ENCODE results near the gene DESI1.
"Not testable (repeated sequence)": the region's sequence is repeated elsewhere in the genome, so short reads cannot be mapped to it uniquely, and the experiment has no call there.

DESI1 gene

GRCh38 chr22:41613456-41613855 is 7.4 kb downstream of the DESI1 start:
- H3K27me3 Mint-ChIP-seq, result no peaks in the 10 kb centered on the region
- peaks cover 85% of the 10 kb centered on the region for H3K36me3 Mint-ChIP-seq (ENCODE audit: low read depth)
- no peak overlapping the region for H3K4me3 Mint-ChIP-seq
- no peak overlapping the region for H3K27ac Mint-ChIP-seq
- DNase-seq, result no peak
- H3K9me3 Mint-ChIP-seq, result no peaks in the 10 kb centered on the region
- peaks cover 31% of the 10 kb centered on the region for H3K4me1 Mint-ChIP-seq (ENCODE audit: low read depth)

DNA sequence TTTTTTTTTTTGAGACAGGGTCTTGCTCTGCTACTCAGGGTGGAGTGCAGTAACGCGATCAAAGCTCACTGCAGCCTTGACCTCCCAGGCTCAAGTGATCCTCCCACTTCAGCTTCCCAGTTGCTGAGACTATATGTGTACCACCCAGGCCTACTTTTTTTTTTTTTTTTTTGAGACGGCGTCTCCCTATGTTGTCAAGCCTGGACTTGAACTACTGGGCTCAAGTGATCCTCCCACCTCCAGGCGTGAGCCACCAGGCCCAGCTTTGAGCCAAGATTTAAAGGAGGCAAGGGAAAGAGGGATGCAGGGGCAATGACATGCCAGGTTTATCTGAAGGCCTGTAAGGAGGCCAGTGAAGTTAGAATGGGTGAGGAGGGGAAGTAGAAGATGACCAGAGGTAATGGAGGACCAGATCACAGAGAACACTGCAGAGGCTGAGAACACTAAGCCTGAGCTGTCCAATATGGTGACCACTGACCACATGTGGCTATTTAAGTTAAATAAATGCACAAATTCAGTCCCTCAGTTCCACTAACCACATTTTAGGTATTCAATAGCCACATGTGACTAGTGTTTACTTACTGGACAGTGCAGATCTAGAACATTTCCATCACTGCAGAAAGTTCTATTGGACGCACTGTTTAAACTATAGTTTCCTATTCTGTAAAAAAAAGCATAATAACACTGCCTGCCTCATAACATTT is 8.1 kb downstream of the DESI1 start:
- DNase-seq, result no peak
- no peak overlapping the region for H3K4me3 Mint-ChIP-seq
- no peaks in the 10 kb centered on the region for H3K27me3 Mint-ChIP-seq
- H3K27ac Mint-ChIP-seq, result no peak overlapping the region
- no peaks in the 10 kb centered on the region for H3K9me3 Mint-ChIP-seq
- peaks cover 25% of the 10 kb centered on the region for H3K4me1 Mint-ChIP-seq (ENCODE audit: low read depth)
- peaks cover 85% of the 10 kb centered on the region for H3K36me3 Mint-ChIP-seq (ENCODE audit: low read depth)

GRCh38 chr22:41608386-41608785 is 12.5 kb downstream of the DESI1 start:
- no peak overlapping the region for H3K27ac Mint-ChIP-seq

DNA sequence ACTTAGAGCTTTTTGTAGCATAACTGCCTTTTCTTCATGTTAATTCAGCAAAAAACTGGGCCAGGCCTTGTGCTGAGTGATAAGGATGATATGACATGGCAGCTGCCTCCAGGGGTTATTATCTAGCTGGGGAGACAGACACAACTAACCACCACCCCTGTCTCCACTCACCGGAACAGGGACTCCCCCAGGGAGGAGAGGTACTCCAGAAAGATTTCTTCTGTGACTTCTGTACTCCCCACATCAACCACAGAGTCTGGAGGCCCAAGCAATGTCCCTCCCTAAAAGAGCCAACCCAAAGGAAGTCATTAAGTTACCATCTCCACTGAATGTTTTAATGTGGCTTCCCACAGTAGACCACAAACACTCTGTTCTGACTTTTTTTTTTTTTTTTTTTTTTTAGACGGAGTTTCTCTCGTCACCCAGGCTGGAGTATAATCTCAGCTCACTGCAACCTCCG is 16.9 kb downstream of the DESI1 start:
- DNase-seq, result peak; percentile 60
- Mint-ChIP-seq H3K27ac (peak overlapping the region; percentile 87), H3K36me3 (ENCODE audit: low read depth) (peaks cover 93% of the 10 kb centered on the region), H3K27me3 (no peaks in the 10 kb centered on the region), H3K4me3 (peak overlapping the region; percentile 38), H3K9me3 (no peaks in the 10 kb centered on the region), H3K4me1 (ENCODE audit: low read depth) (peaks cover 38% of the 10 kb centered on the region)

More at GRCh38 chr22:41608386-41608785, 12.5 kb downstream of the DESI1 start:
- Mint-ChIP-seq H3K36me3 (ENCODE audit: low read depth) (peaks cover 92% of the 10 kb centered on the region), H3K4me1 (ENCODE audit: low read depth) (peaks cover 29% of the 10 kb centered on the region), H3K9me3 (no peaks in the 10 kb centered on the region), H3K27me3 (no peaks in the 10 kb centered on the region), H3K4me3 (no peak overlapping the region)
- no peak for DNase-seq

GRCh38 chr22:41600976-41601375 is 19.9 kb downstream of the DESI1 start:
- Mint-ChIP-seq H3K27me3 (no peaks in the 10 kb centered on the region), H3K4me3 (no peak overlapping the region), H3K27ac (no peak overlapping the region), H3K4me1 (ENCODE audit: low read depth) (peaks cover 36% of the 10 kb centered on the region), H3K9me3 (no peaks in the 10 kb centered on the region), H3K36me3 (ENCODE audit: low read depth) (peaks cover 93% of the 10 kb centered on the region)
- DNase-seq, result no peak

- no peak for DNase-seq
- H3K4me1 Mint-ChIP-seq (ENCODE audit: low read depth), result peaks cover 17% of the 10 kb centered on the region
- peaks cover 75% of the 10 kb centered on the region for H3K36me3 Mint-ChIP-seq (ENCODE audit: low read depth)
- no peaks in the 10 kb centered on the region for H3K9me3 Mint-ChIP-seq
- no peaks in the 10 kb centered on the region for H3K27me3 Mint-ChIP-seq
- H3K4me3 Mint-ChIP-seq, result no peak overlapping the region
- H3K27ac Mint-ChIP-seq, result no peak overlapping the region
These were observed 21.8 kb downstream of the DESI1 start for GRCh38 chr22:41598891-41599635.

DNA sequence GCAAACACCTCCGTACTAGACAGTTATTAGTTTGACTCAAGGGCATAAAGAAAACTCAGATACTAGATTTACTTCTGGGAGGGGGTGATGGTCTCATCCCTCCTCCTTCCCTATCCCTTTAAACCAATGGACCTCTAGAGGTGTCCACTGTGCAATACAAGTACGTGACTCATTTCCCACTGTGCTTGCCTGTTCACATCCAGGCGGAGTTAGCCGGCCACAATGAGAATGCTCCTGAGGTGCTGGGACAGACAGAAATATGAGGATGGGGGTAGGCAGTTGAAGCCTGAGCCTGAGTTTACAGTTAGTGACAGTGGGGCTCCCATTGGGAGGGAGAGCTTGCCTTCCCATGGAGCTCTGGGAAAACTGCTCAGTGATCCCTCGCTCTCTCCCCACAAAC is 22.8 kb downstream of the DESI1 start:
- Mint-ChIP-seq H3K4me1 (ENCODE audit: low read depth) (peaks cover 8% of the 10 kb centered on the region), H3K27me3 (no peaks in the 10 kb centered on the region), H3K27ac (no peak overlapping the region), H3K9me3 (no peaks in the 10 kb centered on the region), H3K36me3 (ENCODE audit: low read depth) (peaks cover 65% of the 10 kb centered on the region), H3K4me3 (no peak overlapping the region)
- no peak for DNase-seq

GRCh38 chr22:41597635-41597953 is 23.2 kb downstream of the DESI1 start:
- no peaks in the 10 kb centered on the region for H3K9me3 Mint-ChIP-seq
- H3K27ac Mint-ChIP-seq, result peak overlapping the region; percentile 26
- DNase-seq, result no peak
- H3K4me3 Mint-ChIP-seq, result no peak overlapping the region
- no peaks in the 10 kb centered on the region for H3K27me3 Mint-ChIP-seq
- peaks cover 3% of the 10 kb centered on the region for H3K4me1 Mint-ChIP-seq (ENCODE audit: low read depth)
- peaks cover 60% of the 10 kb centered on the region for H3K36me3 Mint-ChIP-seq (ENCODE audit: low read depth)

DNA sequence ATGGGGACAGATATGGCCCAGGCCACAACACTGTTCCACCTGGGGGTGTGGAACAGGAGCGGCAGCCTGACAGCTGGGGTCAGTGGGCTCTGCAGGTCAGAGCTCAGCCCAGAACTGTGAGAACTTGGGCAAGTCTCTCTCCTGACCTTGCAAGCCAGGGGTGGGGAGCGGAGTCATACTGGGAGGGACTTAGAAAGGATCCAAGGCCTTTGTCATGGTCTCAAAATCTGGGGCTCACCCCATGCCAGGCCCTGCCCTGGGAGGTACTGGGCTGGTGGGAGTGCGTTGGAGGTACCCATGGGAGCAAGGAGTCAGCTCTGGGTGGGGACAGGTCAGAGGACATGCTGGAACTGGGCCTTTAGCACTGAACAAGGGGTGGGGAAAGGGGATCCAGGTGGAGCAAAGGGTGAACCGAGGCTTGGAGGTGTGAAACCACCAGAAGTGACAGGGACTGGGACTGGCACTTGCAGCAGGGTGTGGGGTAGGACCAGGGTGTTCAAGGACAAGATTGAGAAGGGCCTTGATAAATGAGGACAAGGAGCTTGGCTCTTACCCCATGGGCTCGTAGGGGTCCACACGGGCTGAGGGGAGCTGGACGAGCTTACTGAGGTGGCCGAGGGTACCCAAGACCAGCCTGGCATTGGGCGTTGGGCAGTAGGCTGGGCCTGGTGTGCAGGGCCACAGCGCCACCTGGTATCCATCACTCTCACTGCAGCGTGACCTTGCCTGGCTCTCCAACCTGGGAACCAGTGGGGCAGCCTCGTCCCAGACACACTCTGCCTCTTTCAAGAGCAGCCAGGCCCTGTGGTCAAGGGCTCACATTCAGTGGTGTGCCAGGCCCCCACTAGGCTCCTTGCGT is 23.8 kb downstream of the DESI1 start:
- peak; percentile 56 for DNase-seq
- no peak overlapping the region for H3K27ac Mint-ChIP-seq
- H3K4me1 Mint-ChIP-seq (ENCODE audit: low read depth), result no peaks in the 10 kb centered on the region
- peaks cover 54% of the 10 kb centered on the region for H3K36me3 Mint-ChIP-seq (ENCODE audit: low read depth)
- H3K4me3 Mint-ChIP-seq, result no peak overlapping the region
- H3K9me3 Mint-ChIP-seq, result no peaks in the 10 kb centered on the region
- no peaks in the 10 kb centered on the region for H3K27me3 Mint-ChIP-seq

- H3K36me3 Mint-ChIP-seq (ENCODE audit: low read depth), result peaks cover 41% of the 10 kb centered on the region
- H3K27me3 Mint-ChIP-seq, result no peaks in the 10 kb centered on the region
- H3K27ac Mint-ChIP-seq, result no peak overlapping the region
- no peaks in the 10 kb centered on the region for H3K9me3 Mint-ChIP-seq
- H3K4me3 Mint-ChIP-seq, result no peak overlapping the region
- DNase-seq, result no peak
- peaks cover 2% of the 10 kb centered on the region for H3K4me1 Mint-ChIP-seq (ENCODE audit: low read depth)
These were observed 25.1 kb downstream of the DESI1 start for GRCh38 chr22:41595703-41596102.

GRCh38 chr22:41593336-41593960 is 27.4 kb downstream of the DESI1 start:
- not testable (repeated sequence) for H3K27me3 Mint-ChIP-seq, DNase-seq, H3K4me3 Mint-ChIP-seq, H3K27ac Mint-ChIP-seq, H3K9me3 Mint-ChIP-seq
- Mint-ChIP-seq H3K36me3 (ENCODE audit: low read depth) (peaks cover 27% of the 10 kb centered on the region), H3K4me1 (ENCODE audit: low read depth) (peaks cover 12% of the 10 kb centered on the region)

- no peaks in the 10 kb centered on the region for H3K27me3 Mint-ChIP-seq
- peak within 1 kb of the TSS; percentile 93 for H3K27ac Mint-ChIP-seq
- peaks cover 23% of the 10 kb centered on the region for H3K4me1 Mint-ChIP-seq (ENCODE audit: low read depth)
- H3K36me3 Mint-ChIP-seq (ENCODE audit: low read depth), result peaks cover 15% of the 10 kb centered on the region
- no peaks in the 10 kb centered on the region for H3K9me3 Mint-ChIP-seq
- peak within 1 kb of the TSS; percentile 92 for H3K4me3 Mint-ChIP-seq
- peak; percentile 100 for DNase-seq
These were observed 31.2 kb downstream of the DESI1 start, which contains the start of gene PMM1 for GRCh38 chr22:41589391-41590241. Gene PMM1, minus strand, starts transcription at chr22:41589840. Its CDS starts 35 bp downstream, at chr22:41589805.

GRCh38 chr22:41587347-41587723 is 33.5 kb downstream of the DESI1 start:
- no peak for DNase-seq
- H3K27me3 Mint-ChIP-seq, result no peaks in the 10 kb centered on the region
- peaks cover 38% of the 10 kb centered on the region for H3K36me3 Mint-ChIP-seq (ENCODE audit: low read depth)
- H3K4me3 Mint-ChIP-seq, result peak overlapping the region; percentile 10
- no peaks in the 10 kb centered on the region for H3K9me3 Mint-ChIP-seq
- H3K4me1 Mint-ChIP-seq (ENCODE audit: low read depth), result peaks cover 25% of the 10 kb centered on the region
- H3K27ac Mint-ChIP-seq, result peak overlapping the region; percentile 11

All from activated T-cell treated with anti-CD3 and anti-CD28 coated beads, Interleukin-2, amount 50 U/mL, for 24 hours (primary cell).